Measurements from ENCODE around the gene PITRM1.

The PITRM1 gene

DNA sequence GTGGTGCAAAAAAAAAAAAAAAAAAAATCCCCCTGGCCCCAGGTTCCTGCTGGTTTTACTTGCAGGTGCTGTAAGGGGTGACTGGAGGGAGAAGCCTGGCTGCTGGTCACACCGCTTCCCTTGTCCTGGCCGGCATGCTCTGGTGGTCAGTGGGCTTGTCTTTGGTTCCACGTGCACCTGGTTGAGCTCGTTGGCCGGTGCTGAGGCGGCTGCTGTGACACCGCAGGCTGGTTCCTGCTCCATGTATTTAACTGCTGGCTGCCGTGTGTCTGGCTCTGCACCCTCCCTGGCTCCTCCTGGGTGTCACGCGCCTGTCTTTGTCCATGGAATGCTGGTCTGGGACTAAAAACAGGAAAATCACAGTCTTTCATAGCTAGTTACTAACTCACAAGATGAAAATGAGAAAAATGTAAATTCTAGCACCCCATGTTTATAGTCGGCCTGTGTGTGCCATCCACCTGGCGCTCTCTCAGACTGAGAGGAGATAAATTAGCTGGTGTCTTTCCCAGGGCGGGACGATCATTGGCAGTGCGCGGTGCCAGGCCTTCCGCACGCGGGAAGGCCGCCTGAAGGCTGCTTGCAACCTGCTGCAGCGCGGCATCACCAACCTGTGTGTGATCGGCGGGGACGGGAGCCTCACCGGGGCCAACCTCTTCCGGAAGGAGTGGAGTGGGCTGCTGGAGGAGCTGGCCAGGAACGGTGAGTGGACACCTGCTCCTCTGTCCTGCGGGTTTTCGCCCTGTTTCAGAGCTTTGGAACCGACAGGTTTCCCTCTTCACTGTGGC lies 71.5 kb downstream of the PITRM1 start:
- DNase-seq (ENCODE audit: low spot score): no peak

DNA sequence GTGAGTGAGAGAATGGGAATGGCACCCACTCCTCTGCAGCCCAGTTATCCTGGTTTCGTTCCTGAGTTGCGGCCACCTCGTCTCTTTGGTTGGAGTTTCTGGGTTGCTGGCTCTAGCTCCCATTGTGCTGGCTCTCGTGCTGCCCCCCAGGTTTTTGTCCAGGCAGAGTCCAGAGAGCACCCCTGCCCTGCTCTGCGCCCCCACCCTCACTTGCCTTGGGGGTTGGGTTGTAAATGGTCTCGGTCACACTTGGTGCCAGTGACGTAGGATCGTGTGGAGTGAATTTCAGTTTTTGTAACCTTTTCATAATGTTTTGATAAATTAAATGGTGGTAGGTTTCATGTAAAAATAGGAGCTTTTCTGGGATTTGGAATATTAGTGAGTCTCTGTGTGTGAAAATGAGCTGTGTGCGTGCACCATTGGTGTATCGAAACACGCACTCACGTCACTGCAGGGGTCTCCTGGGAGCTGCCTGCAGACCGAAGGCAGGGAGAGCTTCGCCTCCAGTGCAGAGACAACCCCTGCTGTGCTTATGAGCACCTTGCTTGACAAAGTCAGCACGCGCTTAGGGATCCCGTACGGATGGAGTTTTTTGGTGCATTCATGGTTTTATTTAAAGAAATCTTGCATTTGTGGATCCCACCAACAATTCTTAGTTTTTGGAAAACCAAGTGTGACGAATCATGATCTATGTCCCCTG lies 72.3 kb downstream of the PITRM1 start:
- no peak for DNase-seq (ENCODE audit: low spot score)

DNA sequence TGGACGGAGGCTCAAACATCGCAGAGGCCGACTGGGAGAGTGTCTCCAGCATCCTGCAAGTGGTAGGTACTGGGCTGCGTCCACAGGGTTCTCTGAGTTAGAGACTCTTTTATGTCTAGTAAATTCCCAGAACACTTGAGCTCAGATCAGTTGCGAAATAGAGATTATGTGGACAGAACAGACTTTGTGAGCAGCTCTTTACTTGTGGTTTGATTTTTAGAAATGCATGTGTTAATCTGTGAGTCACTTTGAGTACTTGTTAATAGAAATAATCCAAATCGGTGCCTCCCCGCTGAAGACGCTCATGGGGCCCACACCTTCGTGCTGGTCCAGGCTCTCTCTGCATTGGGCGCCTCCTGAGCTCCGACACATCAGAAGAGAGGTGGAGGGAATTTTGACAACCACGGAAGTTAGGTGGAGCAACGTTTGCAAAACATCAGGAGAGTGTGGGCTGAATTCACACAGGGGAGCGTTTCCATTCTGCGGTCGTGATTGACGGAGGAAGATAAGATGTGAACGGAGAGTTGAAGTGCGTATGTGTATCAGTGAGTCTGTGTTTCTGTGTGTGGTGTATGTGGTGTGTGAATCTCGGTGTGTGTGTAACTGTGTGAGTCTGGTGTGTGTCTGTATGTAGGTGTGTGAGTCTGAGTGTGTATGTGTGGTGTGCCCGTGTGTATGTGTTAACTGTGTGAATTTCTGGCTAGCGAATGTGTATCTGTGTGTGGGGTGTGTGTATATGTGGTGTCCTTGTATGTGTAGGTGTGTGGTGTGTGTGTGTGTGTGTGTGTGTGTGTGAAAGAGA lies 73.1 kb downstream of the PITRM1 start:
- DNase-seq (ENCODE audit: low spot score): no peak

DNA sequence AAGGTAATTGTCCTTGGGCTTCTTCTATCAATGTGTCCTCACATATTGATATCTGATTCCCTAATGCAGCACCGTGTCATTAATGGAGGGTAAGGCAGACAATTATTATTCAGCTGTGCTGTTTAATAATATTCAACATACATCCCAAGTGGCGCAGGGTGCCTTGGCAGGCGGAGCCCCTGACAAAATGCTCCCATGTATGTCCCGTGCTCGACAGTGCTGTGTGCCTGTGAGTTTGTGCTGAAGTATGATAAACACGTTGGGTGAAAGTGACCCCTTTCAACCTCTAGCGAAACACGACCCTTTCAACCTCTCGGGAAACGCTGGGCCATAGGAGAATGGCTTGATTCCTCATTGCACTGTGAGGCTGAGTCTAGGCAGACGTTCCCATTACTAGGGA lies 73.9 kb downstream of the PITRM1 start:
- DNase-seq (ENCODE audit: low spot score): no peak

DNA sequence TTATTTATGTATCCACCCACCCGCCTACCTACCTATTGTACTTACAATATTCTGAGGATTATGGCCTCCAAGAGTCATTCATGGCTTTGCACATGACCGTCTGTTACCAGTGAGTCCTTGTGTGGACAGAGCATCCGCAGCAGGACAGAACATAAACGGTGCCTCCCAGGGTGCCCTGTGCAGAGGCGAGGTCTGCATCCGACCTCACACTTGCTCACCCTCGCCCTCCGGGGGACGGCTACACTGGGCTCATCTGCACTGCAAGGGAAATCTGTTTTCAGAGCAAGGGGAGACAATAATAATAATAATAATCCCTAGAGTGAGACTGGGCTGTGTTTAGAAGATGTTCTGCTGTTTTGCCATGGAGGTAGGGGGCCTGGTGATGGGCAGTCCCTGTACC lies 75.4 kb downstream of the PITRM1 start:
- no peak for DNase-seq (ENCODE audit: low spot score)

DNA sequence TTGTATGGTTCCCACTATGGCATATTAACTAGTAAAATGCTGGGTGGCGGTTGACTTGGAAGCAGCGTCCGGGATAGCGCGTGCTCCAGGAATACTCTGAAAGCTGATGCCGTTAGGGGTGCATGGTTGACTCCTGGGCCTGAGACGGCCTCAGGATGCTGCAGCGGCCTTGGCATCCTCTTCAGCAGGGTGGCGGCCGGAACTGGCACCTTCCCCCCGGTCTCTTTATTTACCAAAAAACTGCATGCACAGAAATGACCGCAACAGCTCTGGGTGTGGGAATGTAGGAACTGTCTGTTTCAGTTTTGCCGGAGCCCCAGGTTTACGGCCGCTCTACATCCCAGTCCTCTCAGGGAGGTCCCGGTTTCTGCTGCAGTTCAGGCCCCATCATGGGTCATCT lies 76.4 kb downstream of the PITRM1 start:
- DNase-seq (ENCODE audit: low spot score): no peak

DNA sequence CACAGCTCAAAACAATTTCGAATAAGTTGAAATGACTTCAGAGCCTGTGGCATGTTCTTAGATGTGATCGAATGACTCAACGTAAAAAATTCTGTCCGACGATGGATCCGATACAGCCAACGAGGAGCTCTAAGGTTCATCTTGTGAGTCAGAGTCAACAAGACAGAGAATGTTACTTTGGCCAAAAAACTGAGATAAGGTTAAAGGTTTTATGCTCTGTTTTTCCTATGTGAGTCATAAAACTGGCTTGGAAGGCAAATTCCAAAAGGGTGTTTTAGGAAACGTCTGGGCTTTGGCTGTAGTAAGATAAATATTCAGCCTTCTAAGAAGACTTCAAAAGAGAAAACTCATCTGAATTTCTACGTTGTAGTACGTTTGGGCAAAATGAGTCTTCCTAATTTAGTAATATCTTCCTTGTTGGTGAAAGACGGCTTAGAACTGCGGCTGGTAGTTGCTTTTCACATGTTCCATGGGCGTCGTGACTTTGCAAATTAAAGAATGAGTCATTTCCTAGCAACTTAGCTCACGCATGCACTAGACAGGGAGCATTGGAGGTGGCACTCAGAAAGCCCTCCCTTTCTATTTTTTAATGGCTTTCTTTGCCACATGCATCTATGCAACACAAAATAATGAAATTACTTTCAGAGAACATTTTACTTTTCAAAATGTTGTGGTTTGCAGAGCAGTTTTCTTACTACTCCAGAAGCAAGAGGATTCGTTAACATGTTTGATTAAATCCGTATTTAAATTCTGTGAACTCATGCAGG lies 77.0 kb downstream of the PITRM1 start:
- DNase-seq (ENCODE audit: low spot score): no peak

DNA sequence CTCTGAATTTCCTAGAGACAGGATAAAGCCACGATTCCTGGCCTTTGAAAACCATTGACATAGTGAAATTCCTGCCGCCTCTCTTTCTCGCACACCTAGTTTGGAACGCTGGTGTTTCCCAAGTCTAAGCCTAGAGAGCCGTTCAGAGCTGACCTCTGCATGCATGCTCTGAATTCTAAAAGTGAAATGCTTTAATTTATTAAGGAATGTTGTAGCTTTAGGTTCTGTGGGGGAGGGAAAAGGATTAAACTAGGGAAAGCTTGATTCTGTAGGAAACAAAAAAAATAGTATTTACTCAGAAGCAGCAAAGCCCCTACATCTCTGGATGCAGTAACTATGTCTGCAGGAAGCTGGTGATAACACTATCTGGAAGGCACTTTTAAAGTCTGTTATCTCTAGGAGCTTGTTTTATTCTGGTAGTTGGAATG lies 78.0 kb downstream of the PITRM1 start:
- DNase-seq (ENCODE audit: low spot score): no peak

DNA sequence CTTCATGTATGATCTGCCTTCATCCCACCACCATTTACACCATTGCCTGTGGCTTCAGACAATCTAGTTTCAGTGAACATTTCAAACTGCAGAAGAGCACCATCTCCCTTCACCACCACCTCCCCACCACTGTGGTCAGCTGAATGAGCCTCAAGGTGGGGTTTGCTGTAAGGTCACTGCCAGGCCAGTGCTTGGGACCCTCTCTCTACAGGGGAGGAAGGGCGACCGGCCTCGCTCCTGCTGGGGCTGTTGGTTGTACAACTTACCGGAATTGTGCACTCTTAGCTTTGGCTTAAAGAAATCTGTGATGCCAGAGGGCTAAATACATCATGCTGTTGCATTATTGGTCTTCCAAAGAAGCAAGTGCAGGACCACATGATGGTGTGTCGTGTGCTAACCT lies 78.6 kb downstream of the PITRM1 start:
- no peak for DNase-seq (ENCODE audit: low spot score)

DNA sequence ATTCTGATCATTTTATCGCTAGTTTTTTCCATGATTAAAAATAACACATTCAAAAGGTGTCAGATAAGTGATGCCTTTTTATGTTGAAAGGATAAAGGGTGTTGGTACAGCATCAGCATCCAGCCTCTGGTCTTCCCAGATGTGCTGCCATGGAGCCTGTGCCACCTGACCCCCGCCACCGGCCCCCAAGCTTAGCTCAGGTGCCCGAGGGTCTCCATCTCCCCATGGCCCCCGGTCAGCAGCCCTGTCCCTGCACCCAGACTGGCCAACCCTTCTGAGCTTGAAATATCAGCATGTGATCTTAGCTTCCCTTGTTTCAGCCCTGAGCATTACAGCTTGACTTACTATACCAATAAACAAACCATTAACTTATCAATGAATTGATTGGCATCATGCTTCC lies 80.7 kb downstream of the PITRM1 start:
- no peak for DNase-seq (ENCODE audit: low spot score)

DNA sequence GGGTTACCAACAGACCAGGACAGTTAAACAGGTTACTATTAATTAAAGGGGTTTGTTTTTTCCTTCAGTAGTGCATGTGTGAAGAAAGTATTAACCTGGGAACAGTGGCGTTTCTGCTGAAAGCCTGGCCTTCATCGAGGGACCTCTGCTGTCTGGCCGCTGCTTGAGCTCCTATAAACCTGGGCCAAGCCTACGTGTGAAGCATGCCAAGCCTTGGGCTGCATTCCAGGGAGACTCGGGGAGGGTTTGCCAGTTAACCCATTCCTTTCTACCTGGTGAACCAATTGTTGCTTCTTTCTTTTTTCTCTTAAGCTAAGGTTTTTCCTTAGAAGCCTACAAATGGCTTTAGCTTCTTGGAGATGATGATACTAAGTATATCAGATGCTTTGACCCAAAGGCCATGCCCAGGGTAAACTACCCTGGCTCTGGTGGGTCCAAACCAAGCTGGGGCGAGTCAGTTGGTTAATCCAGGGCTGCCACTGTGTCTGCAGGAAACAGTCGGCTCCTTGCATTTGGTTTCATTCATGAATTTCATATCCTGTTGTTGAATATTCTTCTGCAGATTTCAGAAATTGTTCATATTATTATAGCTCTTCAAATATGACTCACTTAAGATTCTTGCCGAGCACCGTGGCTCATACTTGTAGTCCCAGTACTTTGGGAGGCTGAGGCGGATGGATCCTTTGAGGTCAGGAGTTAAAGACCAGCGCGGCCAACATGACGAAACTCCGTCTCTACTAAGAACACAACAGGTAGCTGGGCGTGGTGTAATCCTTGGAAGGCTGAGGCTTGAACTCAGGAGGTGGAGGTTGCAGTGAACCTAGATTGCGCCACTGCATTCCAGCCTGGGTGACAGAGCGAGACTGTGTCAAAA lies 81.4 kb downstream of the PITRM1 start:
- peak; percentile 40 for DNase-seq (ENCODE audit: low spot score)

DNA sequence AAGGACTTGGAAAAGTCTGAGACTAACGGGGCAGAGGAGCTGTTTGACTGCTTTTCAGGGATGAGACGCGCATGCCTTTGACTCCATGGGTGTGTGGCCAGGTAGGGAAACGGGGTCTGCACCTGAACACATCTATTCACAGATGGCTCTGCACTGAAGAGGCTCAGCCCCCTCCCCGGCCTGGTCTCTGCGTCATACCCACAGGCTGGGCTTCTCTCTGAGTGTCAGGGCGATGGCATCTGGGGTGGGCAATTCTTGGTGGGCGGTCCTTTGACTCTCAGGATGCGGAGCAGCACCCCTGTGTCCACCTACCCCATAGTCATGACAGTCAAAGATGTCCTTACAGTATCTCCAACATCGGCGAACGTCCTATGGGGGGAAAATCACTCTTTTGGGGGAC lies 82.2 kb downstream of the PITRM1 start:
- no peak for DNase-seq (ENCODE audit: low spot score)

All from globus pallidus (tissue), 1 donor.